B cell (primary cell): ENCODE results near the gene RBMS3. TPM values are rescaled to one million over a fixed set of nuclear protein-coding genes. Genes with fewer than 3 reads are reported as not detected.

Source experiments
- ATAC-seq: fragments of 200-7000 bp; cut with Tn5 transposase; one replicate; pipeline ENCODE4 v1.10.0; 2021; ENCODE audit warnings: low read depth, mild to moderate bottlenecking, moderate number of reproducible peaks, moderate library complexity
- CTCF ChIA-PET: fragments of 350-600 bp; sonication (Branson Sonifier 250); formaldehyde crosslinking; loops from one replicate; lab custom pipeline; 2021; ENCODE audit warnings: antibody characterized with exemption, inconsistent platforms; lab: Charles Lee
- POLR2A ChIA-PET: fragments of 350-600 bp; sonication (Branson Sonifier 250); formaldehyde crosslinking; loops from one replicate; lab custom pipeline; 2021; ENCODE audit warnings: antibody characterized with exemption; lab: Charles Lee
- DNase-seq: peaks from one replicate; pipeline ENCODE4 v3.0.0; 2013
- H2AFZ ChIP-seq: 2 replicates; pipeline ENCODE4 v1.6.1; 2012; ENCODE audit warnings: mild to moderate bottlenecking, low read depth, low read length; ENCODE audit not compliant: insufficient read depth, poor library complexity, severe bottlenecking
- H3K27ac ChIP-seq, 2 donors: 1 replicate in 1 of 2; 2 replicates in 1 of 2; pipeline ENCODE4 v1.5.1; 2012 to 2013; ENCODE audit warnings: low read length in 2 of 2, mild to moderate bottlenecking in 2 of 2, moderate library complexity in 1 of 2
- H3K27me3 ChIP-seq, 4 experiments: fragments of 200-600 bp in 1 of 4; sonication (generic) in 1 of 4; replicated peaks in 1 of 4; 1 replicate in 2 of 4; 2 replicates in 2 of 4; pipeline versions ENCODE4 v1.6.1 to v1.7.0; 2013 to 2016; ENCODE audit warnings: low read length in 3 of 4, mild to moderate bottlenecking in 2 of 4, mixed read lengths in 1 of 4, moderate library complexity in 1 of 4; ENCODE audit not compliant: insufficient read depth in 4 of 4, control insufficient read depth in 3 of 4; ENCODE audit errors: control extremely low read depth in 1 of 4
- H3K36me3 ChIP-seq, 2 experiments: replicated peaks in 1 of 2; 1 replicate in 1 of 2; 2 replicates in 1 of 2; pipeline versions ENCODE4 v1.6.1 to v1.7.1; 2013; ENCODE audit warnings: low read length in 1 of 2; ENCODE audit not compliant: insufficient read depth in 2 of 2, control insufficient read depth in 1 of 2; ENCODE audit errors: control extremely low read depth in 1 of 2, extremely low read depth in 1 of 2
- H3K4me1 ChIP-seq, 2 donors: fragments of 200-600 bp in 1 of 2; sonication (generic) in 1 of 2; 1 replicate in 1 of 2; 2 replicates in 1 of 2; pipeline versions ENCODE4 v1.5.1 to v1.6.1; 2013 to 2017; ENCODE audit warnings: low read length in 2 of 2; ENCODE audit not compliant: control insufficient read depth in 2 of 2, insufficient read depth in 2 of 2
- H3K4me2 ChIP-seq: replicated peaks from 2 replicates; pipeline ENCODE3; 2012; ENCODE audit warnings: mild to moderate bottlenecking, low read depth, low read length; ENCODE audit not compliant: poor library complexity, severe bottlenecking
- H3K4me3 ChIP-seq, 5 experiments: fragments of 200-600 bp in 1 of 5; sonication (generic) in 1 of 5; 1 replicate in 3 of 5; 2 replicates in 2 of 5; pipeline versions ENCODE4 v1.5.1 to v1.7.0; 2011 to 2016; ENCODE audit warnings: low read length in 4 of 5, mild to moderate bottlenecking in 4 of 5, low read depth in 2 of 5, control low read depth in 1 of 5, moderate library complexity in 1 of 5; ENCODE audit not compliant: insufficient read depth in 1 of 5; ENCODE audit errors: control extremely low read depth in 1 of 5, extremely low read depth in 1 of 5
- H3K79me2 ChIP-seq: fragments of 200-600 bp; sonication (generic); one replicate; pipeline ENCODE4 v1.6.0; 2016; ENCODE audit warnings: low read length; ENCODE audit not compliant: control insufficient read depth, insufficient read depth
- H3K9ac ChIP-seq: fragments of 200-600 bp; sonication (generic); 2 replicates; pipeline ENCODE4 v1.6.1; 2017; ENCODE audit warnings: mild to moderate bottlenecking, low read length, moderate library complexity
- H3K9me3 ChIP-seq, 3 donors: one replicate each; pipeline versions ENCODE4 v1.6.1 to v1.7.1; 2013; ENCODE audit warnings: low read length in 2 of 3; ENCODE audit not compliant: control insufficient read depth in 2 of 3, insufficient read depth in 1 of 3; ENCODE audit errors: control extremely low read depth in 1 of 3
- H4K20me1 ChIP-seq: 2 replicates; pipeline ENCODE4 v1.6.0; 2012; ENCODE audit warnings: mild to moderate bottlenecking, low read length; ENCODE audit not compliant: insufficient read depth, control insufficient read depth, poor library complexity, severe bottlenecking
- H3K27ac Mint-ChIP-seq: one replicate; pipeline ENCODE4 v1.8.0; 2021; ENCODE audit warnings: mixed read lengths
- H3K27me3 Mint-ChIP-seq: one replicate; pipeline ENCODE4 v1.8.0; 2021; ENCODE audit warnings: mixed read lengths
- H3K4me1 Mint-ChIP-seq: one replicate; pipeline ENCODE4 v1.8.0; 2021; ENCODE audit warnings: mixed read lengths
- H3K4me3 Mint-ChIP-seq: one replicate; pipeline ENCODE4 v1.8.0; 2021; ENCODE audit warnings: mixed read lengths
- H3K9me3 Mint-ChIP-seq: one replicate; pipeline ENCODE4 v1.8.0; 2022; ENCODE audit warnings: mixed read lengths; ENCODE audit not compliant: insufficient read depth
- CTCF ChIP-seq: fragments of 200-600 bp; IDR thresholded peaks from one replicate; pipeline ENCODE4 v1.8.0; 2022; ENCODE audit warnings: antibody characterized with exemption, mild to moderate bottlenecking
- EZH2 ChIP-seq: IDR thresholded peaks from 2 replicates; pipeline ENCODE4 v1.6.1; 2012; ENCODE audit warnings: borderline replicate concordance, low read depth, mild to moderate bottlenecking, moderate library complexity, low read length; ENCODE audit not compliant: insufficient read depth, poor library complexity, severe bottlenecking
- WGBS: methylation state at CpG from one replicate; pipeline ENCODE4 v1.1.5; 2013; ENCODE audit warnings: missing lambda C conversion rate; ENCODE audit not compliant: insufficient coverage; 5-methylcytosine and 5-hydroxymethylcytosine counted together
- intact Hi-C: fragments of 100-400 bp; cut with micrococcal nuclease; formaldehyde crosslinking; loops from one replicate; pipeline ENCODE4 v1.10.0; 2022
- polyA plus RNA-seq: library from polyadenylated mRNA; depleted of rRNA; stranded (reverse); fragments of >200 nt; gene quantifications from 2 replicates; pipeline ENCODE4 v1.2.3, GENCODE V29; 2012
- total RNA-seq, 2 donors: library from RNA; stranded (reverse); fragments of 120-200 nt in 1 of 2; gene quantifications; 1 replicate in 1 of 2; 2 replicates in 1 of 2; pipeline versions ENCODE4 v1.2.3 to v1.2.4, GENCODE V29; 2013 to 2022

The RBMS3 gene
- total and polyA plus RNA-seq, 2 donors (not counting 1 experiment from before 2014, with no cell fraction given): not detected

- ChIA-PET CTCF (no interaction called here), POLR2A (no interaction called here)
- Mint-ChIP-seq H3K4me3 (no peak overlapping the region), H3K4me1 (peaks cover 4% of the 10 kb centered on the region), H3K9me3 (no peaks in the 10 kb centered on the region), H3K27me3 (no peaks in the 10 kb centered on the region), H3K27ac (no peak overlapping the region)
- no peak overlapping the region for H3K27ac ChIP-seq
- H3K36me3 ChIP-seq: no peaks in the 10 kb centered on the region
- H3K4me1 ChIP-seq: no peaks in the 10 kb centered on the region
- H3K79me2 ChIP-seq: no peaks in the 10 kb centered on the region
- DNase-seq (no peak), ATAC-seq (no peak)
- no peak overlapping the region for H3K4me3 ChIP-seq
- H2AFZ ChIP-seq: no peak overlapping the region
- no peaks in the 10 kb centered on the region for H3K9me3 ChIP-seq
- no peaks in the 10 kb centered on the region for H3K27me3 ChIP-seq
- no peak overlapping the region for H3K9ac ChIP-seq
- intact Hi-C loops: no loop called here
- H4K20me1 ChIP-seq: no peaks in the 10 kb centered on the region
- WGBS: 40% methylated on average over 1 of the region's 3 CpGs
- H3K4me2 ChIP-seq: no peak overlapping the region
- TF ChIP-seq CTCF (no peak), EZH2 (no peak)
These were observed 160.6 kb downstream of the RBMS3 start for GRCh38 chr3:29441422-29441821.

- no peaks in the 10 kb centered on the region for H3K9me3 ChIP-seq
- no peaks in the 10 kb centered on the region for H3K27me3 ChIP-seq
- ChIA-PET CTCF (no interaction called here), POLR2A (no interaction called here)
- 74% methylated on average over 3 of the region's 9 CpGs for WGBS
- no peaks in the 10 kb centered on the region for H3K27me3 Mint-ChIP-seq
- no peaks in the 10 kb centered on the region for H4K20me1 ChIP-seq
- no peak for TF ChIP-seq CTCF
- no peak for TF ChIP-seq EZH2
- no peaks in the 10 kb centered on the region for H3K79me2 ChIP-seq
- ATAC-seq (no peak), DNase-seq (no peak)
- H3K9me3 Mint-ChIP-seq: no peaks in the 10 kb centered on the region
- no peaks in the 10 kb centered on the region for H3K4me1 Mint-ChIP-seq
- H3K9ac ChIP-seq: no peak overlapping the region
- H3K27ac Mint-ChIP-seq: no peak overlapping the region
- no peak overlapping the region for H3K4me3 Mint-ChIP-seq
- H3K4me2 ChIP-seq: no peak overlapping the region
- intact Hi-C loops: no loop called here
- H2AFZ ChIP-seq: no peak overlapping the region
- no peak overlapping the region for H3K27ac ChIP-seq
- no peaks in the 10 kb centered on the region for H3K36me3 ChIP-seq
- no peak overlapping the region for H3K4me3 ChIP-seq
- no peaks in the 10 kb centered on the region for H3K4me1 ChIP-seq
These were observed 167.2 kb downstream of the RBMS3 start for GRCh38 chr3:29447946-29448627.
